Right renal pelvis (tissue), 4 donors: Measurements from ENCODE around the gene MEN1. TPM values are rescaled to one million over a fixed set of nuclear protein-coding genes. Genes with fewer than 3 reads are reported as not detected.

Source experiments
- DNase-seq, 4 donors: peaks; one replicate each; pipeline ENCODE4 v3.0.0-alpha.2; 2013; ENCODE audit warnings: low read depth in 4 of 4, low spot score in 3 of 4, missing footprints in 1 of 4
- polyA plus RNA-seq, 4 donors: library from polyadenylated mRNA; unstranded; fragments of 120-200 nt; gene quantifications; one replicate each; pipeline ENCODE4 v1.2.1, GENCODE V29; 2013; ENCODE audit not compliant: insufficient read length in 4 of 4

The MEN1 gene
- polyA plus RNA-seq, 4 donors: 35.0 to 46.6 (median 40.6) TPM

DNA sequence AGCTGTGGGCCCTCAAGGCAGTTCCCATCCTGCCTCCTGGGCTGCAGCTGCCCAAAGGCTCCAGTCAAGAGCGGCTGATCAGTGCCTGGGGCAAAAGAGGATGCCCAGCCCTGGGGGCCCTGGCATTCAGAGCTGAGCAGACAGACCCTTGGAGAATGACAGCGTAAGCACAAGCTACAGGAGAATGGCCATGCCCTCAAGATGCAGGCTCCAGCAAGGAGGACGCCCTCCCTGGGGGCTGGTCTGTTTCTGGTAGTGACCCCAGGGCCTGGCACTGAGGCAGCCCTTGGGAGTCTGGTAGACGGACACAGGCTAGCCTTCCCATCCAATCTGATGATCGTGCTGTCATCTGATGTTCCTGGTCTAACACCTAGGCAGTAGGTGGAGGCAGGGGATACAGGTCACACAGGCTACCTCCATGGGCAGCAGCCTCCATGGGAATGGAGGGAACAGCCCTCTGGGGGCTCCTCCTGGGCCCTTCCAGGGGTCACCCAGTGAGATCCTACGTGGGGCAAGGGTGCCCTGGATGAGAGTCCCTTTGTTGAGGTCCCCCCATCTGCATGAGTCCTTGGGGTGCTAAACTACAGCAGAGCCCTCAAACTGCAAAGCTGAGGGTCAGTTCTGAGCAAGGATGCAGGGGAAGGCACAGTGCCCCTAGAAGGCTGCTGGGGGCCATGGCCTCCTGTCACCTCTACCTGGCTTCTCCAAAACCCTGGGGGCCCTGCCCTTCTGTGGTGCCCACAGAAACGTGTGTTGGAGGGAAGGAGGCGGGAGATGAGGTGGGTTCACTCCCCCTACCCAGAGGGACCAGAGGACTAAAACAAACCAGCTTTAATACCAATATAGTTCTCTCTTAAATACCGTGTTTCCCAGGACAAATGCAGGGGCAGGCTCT lies 21.8 kb downstream of the MEN1 start:
- no peak for DNase-seq

DNA sequence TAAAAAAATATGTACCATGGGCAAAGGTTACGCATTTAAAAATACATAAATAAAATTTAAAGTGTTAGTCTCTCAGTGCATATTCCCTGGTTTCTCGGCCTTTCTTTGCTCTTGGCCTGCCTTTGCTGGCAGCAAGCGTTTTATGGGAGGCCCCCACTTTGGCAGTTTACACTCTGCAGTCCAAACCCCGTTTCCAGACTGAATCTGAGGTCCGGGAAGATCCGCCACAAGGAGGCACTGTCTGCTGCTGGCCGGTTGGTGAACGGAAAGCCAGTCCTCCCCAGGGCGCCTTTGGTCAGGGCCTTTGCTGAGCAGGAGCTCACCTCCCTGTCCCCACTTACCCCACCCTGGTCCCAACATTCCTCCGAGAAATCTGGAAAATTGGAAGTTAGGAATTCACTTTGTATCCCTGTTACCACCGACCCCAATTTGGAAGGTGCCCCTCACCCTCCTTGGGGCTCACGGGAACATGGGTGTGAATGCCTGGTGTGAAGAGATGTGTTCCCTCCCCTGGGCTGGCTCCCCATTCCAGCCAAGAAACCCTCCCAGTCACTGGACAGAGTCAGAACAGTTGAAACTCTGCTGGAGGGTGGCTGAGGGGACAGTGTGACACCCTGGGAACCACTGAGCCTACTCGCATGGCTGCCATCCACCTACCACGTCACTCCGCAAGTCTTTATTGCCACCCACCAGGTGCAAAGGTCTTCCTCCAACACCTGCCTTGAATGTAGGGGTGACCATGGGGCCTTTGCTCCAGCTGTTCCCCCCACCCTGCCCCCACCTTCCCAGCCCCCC lies 22.6 kb downstream of the MEN1 start:
- no peak for DNase-seq

DNA sequence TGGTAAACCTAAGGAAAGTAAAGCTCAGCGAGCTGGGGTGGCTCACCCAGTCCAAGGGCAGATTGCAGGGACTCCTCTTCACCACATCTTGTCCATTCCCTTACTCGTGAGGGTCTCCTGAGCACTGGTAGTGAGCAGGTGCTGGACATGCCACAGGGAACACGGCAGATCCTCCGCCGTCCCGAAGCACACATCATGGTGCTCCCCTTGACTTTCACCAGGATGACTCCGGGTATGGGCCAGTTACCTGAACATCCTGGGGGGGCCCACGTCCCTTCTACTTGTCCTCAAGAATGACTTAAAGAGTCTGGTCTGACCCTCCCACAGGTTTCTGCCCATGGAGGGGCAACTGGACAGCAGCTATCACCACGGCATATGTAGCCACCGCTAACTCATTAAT lies 24.0 kb downstream of the MEN1 start:
- DNase-seq: no peak

DNA sequence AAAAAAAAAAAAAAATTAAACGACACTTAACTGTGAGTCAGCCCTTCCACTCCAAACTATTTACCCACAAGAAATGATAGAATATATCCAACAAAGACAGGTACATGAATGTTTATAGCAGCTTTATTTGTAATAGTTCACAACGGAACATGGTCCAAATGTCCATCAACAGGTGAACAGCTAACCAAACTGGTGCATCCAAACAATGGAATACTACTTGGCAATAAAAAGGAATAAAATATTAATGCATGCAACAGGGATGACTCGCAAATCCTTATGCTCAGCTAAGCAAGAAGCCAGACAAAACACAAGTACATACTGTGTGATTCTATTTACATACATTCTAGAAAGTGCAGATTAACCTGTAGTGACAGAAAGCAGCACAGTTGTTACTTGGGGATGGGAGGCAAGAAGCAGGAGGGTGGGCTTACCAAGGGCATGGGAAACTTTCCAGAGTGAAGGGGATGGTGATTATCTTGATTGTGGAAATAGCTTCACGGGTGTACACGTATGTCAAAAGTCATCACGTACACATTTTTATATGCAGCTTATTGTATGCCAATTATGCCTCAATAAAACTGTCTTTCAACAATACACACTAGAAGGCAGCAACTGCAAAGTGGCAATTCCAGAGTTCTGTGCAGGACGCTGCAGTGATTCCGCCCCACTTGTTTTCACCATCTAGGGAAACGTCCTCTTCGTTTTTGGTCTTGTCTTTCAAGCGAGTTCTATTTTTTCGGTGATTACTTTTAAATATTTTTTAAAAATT lies 25.4 kb downstream of the MEN1 start:
- no peak for DNase-seq

DNA sequence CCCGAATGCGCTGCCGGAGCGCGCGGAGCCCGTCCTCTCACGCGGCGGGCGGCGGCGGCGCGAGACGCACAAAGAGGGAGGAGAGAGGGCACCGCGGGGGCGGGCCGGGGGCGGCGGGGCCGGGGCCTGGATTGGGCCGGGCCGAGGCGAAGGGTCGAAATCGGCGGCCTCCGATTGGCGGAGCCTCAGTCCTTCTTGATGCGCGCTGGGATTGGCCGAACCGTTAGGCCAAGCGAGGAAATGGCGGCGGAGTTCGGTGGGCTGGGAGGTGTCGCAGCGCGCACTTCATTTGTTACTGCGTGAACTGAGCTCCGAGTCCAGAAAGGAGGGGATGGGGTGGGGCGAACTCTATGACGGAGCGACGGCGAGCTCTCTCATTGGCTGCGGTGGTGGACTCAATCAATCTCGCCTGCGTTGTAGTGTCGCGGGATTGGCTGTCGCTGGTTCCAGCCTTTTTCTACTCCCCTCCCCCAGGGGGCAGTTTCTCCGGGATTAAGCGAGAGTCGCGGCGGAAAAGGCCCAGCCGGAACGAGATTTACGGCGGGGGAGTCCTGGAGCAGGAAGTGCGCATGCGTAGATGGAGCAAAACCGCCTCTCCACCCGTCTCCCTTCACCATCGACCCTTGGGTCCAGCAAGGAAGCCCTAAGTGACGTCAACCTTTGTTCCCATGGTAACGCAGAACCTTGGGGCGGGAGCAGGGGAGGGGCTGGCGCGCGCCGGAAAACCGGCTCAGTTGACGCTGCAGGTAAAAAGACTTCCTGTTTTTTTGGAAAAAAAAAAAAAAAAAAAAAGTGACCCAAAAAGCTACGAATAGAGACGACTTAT lies 31.7 kb downstream of the MEN1 start, which contains the start of gene SF1:
SF1 (minus strand) TSS at position 70 of the 826 bp plus-strand sequence. CDS start 150 bp downstream, outside the sequence.
- peak; percentile 99 to 100 (median 100) for DNase-seq

DNA sequence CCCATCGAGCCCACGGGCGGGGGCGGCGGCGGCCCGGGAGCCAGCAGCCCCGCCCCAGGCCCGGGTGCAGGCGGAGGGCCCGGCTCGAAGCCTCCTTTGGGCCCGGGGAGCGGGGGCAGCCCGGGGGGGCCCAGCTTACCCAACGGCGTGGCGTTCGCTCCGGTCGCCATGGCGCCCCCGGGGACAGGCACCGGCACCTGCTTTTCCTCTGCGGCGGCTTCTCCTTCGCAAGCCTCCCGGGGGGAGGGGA lies 32.2 kb downstream of the MEN1 start:
- DNase-seq: no peak

DNA sequence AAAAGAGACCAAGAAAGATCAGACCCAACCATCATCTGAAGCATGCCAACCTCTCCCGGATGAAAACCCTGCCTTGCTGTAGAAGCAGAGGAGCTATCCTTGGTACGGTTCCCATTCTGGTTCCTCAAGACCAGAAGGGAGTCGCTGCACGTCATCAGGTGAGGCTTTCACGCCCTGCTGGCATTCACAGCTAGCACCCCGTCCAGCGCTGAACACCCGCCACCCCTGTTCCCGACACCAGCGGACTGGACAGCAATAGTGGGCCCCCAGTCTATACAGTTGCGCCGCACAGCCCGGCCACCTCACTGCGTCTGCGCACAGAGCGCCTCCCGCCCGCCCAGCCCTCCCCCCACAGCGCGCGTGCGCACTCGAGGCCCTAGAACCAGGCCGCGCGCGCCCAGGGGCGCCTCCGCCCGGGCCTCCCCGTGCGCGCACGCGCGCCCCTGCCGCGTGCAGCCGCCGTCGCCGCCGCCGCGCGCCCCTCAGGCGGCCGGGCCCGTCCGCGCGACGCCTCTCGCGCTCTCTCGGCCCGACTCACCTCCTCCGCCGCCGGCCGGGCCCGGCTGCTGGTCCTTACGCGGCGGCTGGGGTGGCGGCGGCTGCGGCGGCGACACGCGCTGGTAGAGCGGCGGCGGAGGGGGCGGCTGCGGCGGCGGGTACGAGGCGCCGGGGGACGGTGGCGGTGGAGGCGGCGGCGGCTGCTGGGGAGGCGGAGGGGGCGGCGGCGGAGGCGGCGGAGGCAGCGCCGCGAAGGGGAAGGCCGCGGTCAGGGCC lies 32.7 kb downstream of the MEN1 start:
- DNase-seq: peak; percentile 69 to 89 (median 80)

DNA sequence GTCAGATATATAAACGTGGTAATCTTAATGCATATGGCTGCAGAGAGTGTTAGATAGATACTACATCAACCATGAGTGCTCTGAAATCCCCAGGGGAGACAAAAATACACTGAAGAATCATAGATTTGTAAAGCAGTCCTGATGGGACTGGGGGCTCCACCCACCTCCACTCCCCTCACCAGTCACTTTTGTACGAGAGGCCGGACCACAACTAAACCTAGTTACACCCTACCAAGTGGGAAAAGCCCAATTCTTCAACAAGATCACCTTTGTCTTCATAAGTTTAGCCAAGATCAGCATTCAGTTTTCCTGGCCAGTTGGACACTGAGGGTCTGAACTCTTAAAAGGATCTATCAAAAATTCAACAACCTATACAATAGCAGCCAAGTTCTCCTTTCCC lies 33.5 kb downstream of the MEN1 start:
- no peak for DNase-seq

DNA sequence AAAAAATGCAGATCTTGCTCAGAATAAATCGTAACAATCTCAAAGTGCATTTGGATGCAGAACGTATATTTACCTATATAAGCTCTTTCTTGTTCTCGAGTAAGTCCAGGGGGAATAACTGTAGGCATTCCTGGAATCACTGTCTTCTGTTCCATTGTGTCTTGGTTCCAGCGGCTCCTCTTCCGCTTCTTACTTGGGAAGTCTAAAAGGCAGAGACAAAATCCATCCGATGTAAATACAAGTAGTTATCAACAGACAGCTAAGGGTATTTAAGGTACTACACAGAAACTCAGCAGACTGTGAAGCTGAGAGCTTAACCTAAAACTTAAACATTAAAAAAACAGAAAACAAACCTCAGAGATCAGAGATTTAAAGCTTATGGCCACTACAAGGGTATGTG lies 33.9 kb downstream of the MEN1 start:
- DNase-seq: no peak

DNA sequence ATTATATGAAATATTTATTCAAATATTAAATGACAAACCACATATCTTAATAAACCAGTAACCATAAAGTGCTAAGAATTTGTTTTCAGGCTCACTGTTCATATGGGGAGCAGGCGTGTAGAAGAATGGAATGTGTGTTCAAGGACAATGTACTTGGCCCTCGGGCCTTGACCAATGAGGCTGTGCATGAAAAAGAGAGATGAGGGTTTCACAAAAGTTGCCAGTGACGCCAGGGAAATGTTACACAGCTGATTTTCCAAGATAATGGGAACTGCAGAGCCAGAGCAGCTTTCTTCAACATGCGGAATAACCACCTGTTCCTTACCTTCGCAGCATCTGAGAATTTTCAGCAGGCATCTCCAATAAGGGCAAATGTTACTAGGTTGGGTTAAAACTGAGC lies 36.2 kb downstream of the MEN1 start:
- no peak for DNase-seq

DNA sequence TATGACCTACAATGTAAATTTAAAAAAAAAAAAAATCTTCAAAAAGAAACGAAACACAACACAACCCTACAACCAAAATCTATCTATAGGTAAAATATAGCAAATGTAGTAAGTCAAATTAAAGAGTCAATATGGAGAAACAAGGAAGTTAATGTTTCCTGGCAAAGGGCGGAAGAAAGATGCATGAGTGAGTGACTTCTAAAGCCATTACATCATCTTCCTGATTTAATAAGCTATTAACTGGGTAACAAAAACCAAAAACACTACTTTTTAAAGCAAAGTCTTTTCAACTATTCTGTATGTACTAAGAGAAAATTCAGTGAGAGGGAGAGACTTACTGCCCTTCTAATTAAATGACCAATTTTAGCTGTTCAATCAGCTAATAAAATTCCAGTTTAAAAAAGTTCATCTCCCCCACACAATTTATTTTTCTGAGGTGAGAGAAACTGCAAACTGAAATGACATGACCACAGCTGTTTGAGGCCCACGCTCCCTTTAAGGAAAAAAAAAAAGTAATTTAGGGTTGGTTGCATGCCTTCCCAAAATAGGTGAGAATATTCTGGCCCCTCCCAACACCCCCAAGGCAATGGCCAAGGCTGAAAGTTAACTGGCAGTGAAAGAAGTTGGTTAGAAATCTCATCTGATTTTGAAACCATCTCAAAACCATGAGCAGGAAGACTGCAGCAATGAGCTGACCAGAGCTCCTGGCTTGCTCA lies 37.9 kb downstream of the MEN1 start:
- DNase-seq: no peak

DNA sequence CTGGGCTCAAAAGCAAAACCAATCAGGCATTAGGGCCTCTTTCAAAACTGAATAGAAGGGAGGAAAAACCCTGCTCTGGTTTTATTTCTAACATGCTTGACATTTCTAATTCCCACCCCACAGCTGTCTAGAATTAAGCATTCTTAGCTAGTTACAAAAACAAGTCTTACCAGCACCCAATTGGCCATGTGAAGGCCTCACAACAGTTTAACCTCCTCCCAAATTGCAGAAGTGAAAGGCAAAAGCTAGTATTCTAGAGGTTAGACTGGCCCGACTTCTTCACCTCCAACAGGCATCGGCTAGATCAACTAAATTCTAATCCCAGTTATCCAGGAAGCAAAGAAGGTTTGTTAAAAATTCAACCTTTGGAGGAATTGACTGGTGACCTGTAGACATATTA lies 38.5 kb downstream of the MEN1 start:
- no peak for DNase-seq

DNA sequence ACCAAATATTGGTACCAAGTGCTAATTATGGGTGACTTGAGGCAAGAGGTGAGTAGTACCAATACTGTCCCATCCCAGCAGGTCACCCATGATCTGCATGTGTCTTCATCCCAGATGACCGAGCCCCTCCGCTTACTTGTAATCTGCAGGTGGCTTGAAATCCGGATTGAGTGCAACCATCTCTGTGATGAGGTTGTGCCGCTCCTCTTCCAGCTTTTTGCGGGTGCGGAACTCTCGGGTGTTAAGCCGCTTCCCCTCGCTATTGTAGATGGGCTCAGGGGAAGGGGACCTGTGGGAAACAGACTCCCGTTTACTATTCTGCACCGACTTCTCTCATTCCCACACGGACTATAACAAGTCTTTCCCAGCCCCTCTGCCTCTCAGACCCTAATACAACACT lies 40.2 kb downstream of the MEN1 start:
- no peak for DNase-seq

DNA sequence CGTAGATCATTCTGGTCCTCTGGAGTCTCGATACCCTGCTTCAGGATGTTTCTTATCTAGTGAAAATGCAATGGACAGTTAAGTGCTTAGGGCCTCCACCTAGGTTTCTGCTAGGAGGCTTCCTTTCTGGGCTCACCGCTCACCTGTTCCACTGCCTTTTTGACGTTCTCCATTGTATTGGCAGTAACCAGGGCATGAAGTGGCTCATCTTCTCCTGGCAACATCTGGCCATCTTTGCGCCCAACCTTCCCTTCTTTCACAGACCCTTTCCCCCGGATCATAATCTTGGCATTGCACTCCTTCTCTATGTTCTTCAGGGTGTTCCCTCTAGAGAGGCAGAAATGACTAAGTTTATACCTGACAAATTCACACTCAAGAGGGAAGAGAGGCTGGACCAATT lies 41.1 kb downstream of the MEN1 start:
- DNase-seq: no peak

DNA sequence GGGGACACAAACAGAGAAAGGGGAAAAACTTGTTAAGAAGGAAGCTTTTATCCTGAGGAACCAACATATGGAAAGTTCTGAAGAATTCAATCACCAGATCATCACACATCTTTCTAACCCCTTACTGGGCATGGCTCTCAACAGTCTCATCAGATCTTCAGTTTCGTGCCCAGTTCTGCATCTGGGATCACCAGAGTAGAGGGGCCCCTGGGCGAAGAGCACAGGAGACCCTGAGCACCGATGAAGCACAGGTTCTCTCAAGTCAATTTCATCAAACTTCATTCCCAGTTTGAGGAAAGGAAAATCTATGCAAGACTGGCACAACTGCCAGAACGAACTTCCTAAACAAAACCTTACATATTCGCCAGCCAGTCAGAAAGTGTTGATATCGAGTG lies 42.1 kb downstream of the MEN1 start:
- DNase-seq: no peak

DNA sequence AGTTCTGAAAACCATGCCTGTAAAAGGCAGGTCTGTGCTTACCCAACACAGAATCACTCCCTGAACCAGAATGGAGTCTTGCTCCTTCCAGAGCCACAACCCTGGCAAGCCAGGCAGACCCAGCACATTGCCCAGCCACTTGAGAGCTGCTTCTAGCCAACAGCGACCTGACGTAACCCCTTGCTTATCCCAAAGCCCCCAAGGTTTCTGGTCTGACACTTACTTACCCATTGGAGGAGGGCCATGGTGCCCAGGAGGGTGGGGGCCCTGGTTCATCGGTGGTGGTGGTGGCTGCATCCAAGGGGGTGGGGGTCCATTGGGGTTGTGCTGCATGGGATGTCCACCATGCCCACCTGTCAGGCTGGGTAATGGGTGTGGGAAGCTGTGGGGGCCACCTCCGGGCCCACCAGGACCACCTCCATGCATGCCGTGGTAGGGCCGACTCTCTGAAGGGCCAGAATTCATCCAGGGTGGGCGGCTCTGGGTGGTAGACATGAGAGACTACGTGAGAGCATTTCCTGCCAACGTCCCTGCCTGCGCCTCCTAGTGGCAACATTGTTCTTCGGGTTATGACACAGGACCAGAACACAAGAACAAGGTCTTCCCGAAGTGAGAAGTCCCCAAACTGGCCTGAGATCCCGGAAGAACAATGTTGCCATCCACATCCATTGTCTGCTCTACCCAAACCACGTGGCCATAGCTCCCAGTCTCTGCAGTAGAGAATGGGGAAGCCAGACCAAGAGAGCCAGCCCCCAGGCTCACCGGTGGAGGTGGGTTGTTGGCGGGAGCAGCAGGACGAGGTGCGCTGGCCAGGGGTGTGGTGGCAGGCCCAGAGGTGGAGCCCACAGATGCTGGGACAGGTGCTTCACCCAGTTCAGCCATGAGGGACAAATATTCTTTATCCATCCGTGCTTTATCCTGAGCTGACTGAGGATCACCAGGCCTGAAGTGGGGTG lies 42.7 kb downstream of the MEN1 start:
- no peak for DNase-seq

DNA sequence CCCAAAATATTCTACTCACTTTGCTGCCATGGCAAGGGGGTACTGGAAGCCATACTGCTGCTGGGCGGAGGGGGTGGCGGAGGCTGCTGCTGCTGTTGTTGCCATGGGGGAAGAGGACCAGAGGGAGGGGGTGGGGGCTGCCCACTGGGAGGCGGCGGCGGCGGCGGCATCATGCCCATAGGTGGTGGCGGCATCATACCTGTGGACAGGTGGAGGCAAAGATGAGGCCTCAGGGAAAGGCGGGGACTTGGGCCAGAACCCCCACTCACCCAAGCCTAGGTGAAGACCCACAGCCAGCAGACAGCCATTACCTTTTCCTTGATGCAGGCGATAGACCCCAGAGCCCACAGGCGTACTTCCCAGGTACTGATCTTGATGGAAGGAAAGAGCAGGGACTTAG lies 43.5 kb downstream of the MEN1 start:
- DNase-seq: no peak
